Spleen (tissue), 7 donors: ENCODE measurements around the gene TMEM179.

Experiments used
- CTCF ChIP-seq, 11 experiments: fragments of 200-600 bp in 7 of 11; fragments of 450-650 bp in 4 of 11; sonication (generic) in 4 of 11; IDR thresholded peaks in 8 of 11; conservative IDR thresholded peaks in 3 of 11; 1 replicate in 7 of 11; 2 replicates in 4 of 11; pipeline versions ENCODE4 v1.4.0 to v1.8.0; 2016 to 2021; ENCODE audit warnings: antibody characterized with exemption in 11 of 11, inconsistent platforms in 4 of 11, mild to moderate bottlenecking in 1 of 11
- POLR2A ChIP-seq, 3 donors: fragments of 450-650 bp; IDR thresholded peaks; one replicate each; pipeline ENCODE4 v1.5.1; 2017; ENCODE audit warnings: antibody characterized with exemption in 3 of 3, mild to moderate bottlenecking in 1 of 3
- donor health status: DM: no; HTN: no; CAD: no; lungs with moderate emphysema.
- donor health status: DM: no; HTN: no; CAD: no.
- donor health status: DM: no; HTN: no; CAD: no.

GRCh38 chr14:104643306-104643705, 38.7 kb upstream of the TMEM179 start:
- TF ChIP-seq POLR2A (IDR thresholded peaks at IDR 0.05) (no peak), CTCF (IDR thresholded peaks at IDR 0.05 in 8 of 11, conservative IDR thresholded peaks at IDR 0.05 in 3 of 11) (no peak)
